H9 (cell line): ENCODE measurements around the gene PVALB. TPM values are rescaled to one million over a fixed set of nuclear protein-coding genes. Genes with fewer than 3 reads are reported as not detected.

Experiments used
- DNase-seq: peaks from one replicate; pipeline ENCODE4 v3.0.0-alpha.2; 2017
- H2AFZ ChIP-seq: one replicate; pipeline ENCODE4 v1.6.1; 2013; ENCODE audit warnings: mild to moderate bottlenecking, low read length, control low read depth, moderate library complexity
- H2AK5ac ChIP-seq: 2 replicates; pipeline ENCODE4 v1.6.1; 2013; ENCODE audit warnings: low read length, control low read depth, mixed read lengths; ENCODE audit not compliant: insufficient read length
- H2BK120ac ChIP-seq: one replicate; pipeline ENCODE4 v1.6.1; 2013; ENCODE audit warnings: low read depth, mild to moderate bottlenecking, low read length, control low read depth, inconsistent platforms; ENCODE audit not compliant: poor library complexity, severe bottlenecking
- H2BK12ac ChIP-seq: 2 replicates; pipeline ENCODE4 v1.6.1; 2013; ENCODE audit warnings: low read length, control low read depth, mixed read lengths, low read depth; ENCODE audit not compliant: insufficient read length
- H2BK15ac ChIP-seq: 2 replicates; pipeline ENCODE4 v1.6.1; 2013; ENCODE audit warnings: low read depth, low read length, control low read depth
- H2BK20ac ChIP-seq: one replicate; pipeline ENCODE4 v1.6.1; 2013; ENCODE audit warnings: low read depth, mild to moderate bottlenecking, low read length, control low read depth, inconsistent platforms; ENCODE audit not compliant: poor library complexity, severe bottlenecking
- H2BK5ac ChIP-seq: 2 replicates; pipeline ENCODE4 v1.6.1; 2013; ENCODE audit warnings: low read length, control low read depth, mixed read lengths; ENCODE audit not compliant: insufficient read length
- H3K14ac ChIP-seq: 2 replicates; pipeline ENCODE4 v1.6.1; 2013; ENCODE audit warnings: low read length, control low read depth; ENCODE audit not compliant: insufficient read depth
- H3K18ac ChIP-seq: 2 replicates; pipeline ENCODE4 v1.6.1; 2013; ENCODE audit warnings: low read depth, mild to moderate bottlenecking, mixed read lengths, low read length, control low read depth; ENCODE audit not compliant: insufficient read length
- H3K23ac ChIP-seq: 2 replicates; pipeline ENCODE4 v1.6.1; 2013; ENCODE audit warnings: low read length, control low read depth, mixed read lengths, low read depth; ENCODE audit not compliant: insufficient read length
- H3K23me2 ChIP-seq: 2 replicates; pipeline ENCODE4 v1.6.1; 2013; ENCODE audit warnings: low read depth, mild to moderate bottlenecking, mixed read lengths, low read length, control low read depth; ENCODE audit not compliant: insufficient read length, poor library complexity, severe bottlenecking
- H3K27ac ChIP-seq: 2 replicates; pipeline ENCODE4 v1.5.1; 2013; ENCODE audit warnings: low read length, control low read depth, mixed read lengths, low read depth; ENCODE audit not compliant: insufficient read length
- H3K27me3 ChIP-seq: 2 replicates; pipeline ENCODE4 v1.6.1; 2013; ENCODE audit warnings: low read length, control low read depth, inconsistent platforms; ENCODE audit not compliant: insufficient read depth
- H3K4ac ChIP-seq: 2 replicates; pipeline ENCODE4 v1.6.1; 2013; ENCODE audit warnings: low read depth, mild to moderate bottlenecking, control low read depth, inconsistent platforms, low read length, moderate library complexity
- H3K4me1 ChIP-seq: 2 replicates; pipeline ENCODE4 v1.6.1; 2013; ENCODE audit warnings: low read length, control low read depth, inconsistent platforms; ENCODE audit not compliant: insufficient read depth
- H3K4me2 ChIP-seq: 2 replicates; pipeline ENCODE4 v1.6.1; 2013; ENCODE audit warnings: low read length, control low read depth, mixed read lengths; ENCODE audit not compliant: insufficient read length, insufficient read depth
- H3K56ac ChIP-seq: 2 replicates; pipeline ENCODE4 v1.6.1; 2013; ENCODE audit warnings: low read depth, mild to moderate bottlenecking, mixed read lengths, low read length, control low read depth; ENCODE audit not compliant: insufficient read length
- H3K79me1 ChIP-seq: 2 replicates; pipeline ENCODE4 v1.6.1; 2013; ENCODE audit warnings: low read depth, mild to moderate bottlenecking, moderate library complexity, low read length, control low read depth, inconsistent platforms; ENCODE audit not compliant: insufficient read depth, poor library complexity, severe bottlenecking
- H3K79me2 ChIP-seq: 2 replicates; pipeline ENCODE4 v1.6.1; 2013; ENCODE audit warnings: low read length, control low read depth, inconsistent platforms; ENCODE audit not compliant: insufficient read depth
- H3K9ac ChIP-seq: 2 replicates; pipeline ENCODE4 v1.6.1; 2013; ENCODE audit warnings: low read length, control low read depth, mixed read lengths; ENCODE audit not compliant: insufficient read length; ENCODE audit errors: extremely low read depth
- H3K9me3 ChIP-seq: one replicate; pipeline ENCODE4 v1.6.1; 2013; ENCODE audit warnings: low read depth, low read length, inconsistent platforms; ENCODE audit not compliant: control insufficient read depth
- H3T11ph ChIP-seq: one replicate; pipeline ENCODE4 v1.6.1; 2013; ENCODE audit warnings: mild to moderate bottlenecking, low read length, control low read depth, inconsistent platforms
- H4K20me1 ChIP-seq: one replicate; pipeline ENCODE4 v1.6.1; 2013; ENCODE audit not compliant: control insufficient read depth, insufficient read length, insufficient read depth
- H4K5ac ChIP-seq: 2 replicates; pipeline ENCODE4 v1.6.1; 2013; ENCODE audit warnings: low read depth, mild to moderate bottlenecking, mixed read lengths, low read length, control low read depth; ENCODE audit not compliant: insufficient read length
- H4K8ac ChIP-seq: replicated peaks from 2 replicates; pipeline ENCODE4 v1.6.1; 2013; ENCODE audit warnings: low read length, control low read depth, mixed read lengths, low read depth; ENCODE audit not compliant: insufficient read length
- H4K91ac ChIP-seq: 2 replicates; pipeline ENCODE4 v1.6.1; 2013; ENCODE audit warnings: low read depth, mild to moderate bottlenecking, moderate library complexity, mixed read lengths, low read length, control low read depth; ENCODE audit not compliant: insufficient read length
- H3K27ac Mint-ChIP-seq, 3 experiments: 2 replicates in 2 of 3; 3 replicates in 1 of 3; pipeline ENCODE4 v1.8.0; 2020 to 2021; ENCODE audit warnings: mixed read lengths in 3 of 3, mild to moderate bottlenecking in 1 of 3, moderate library complexity in 1 of 3
- H3K27me3 Mint-ChIP-seq: 2 replicates; pipeline ENCODE4 v1.8.0; 2021; ENCODE audit warnings: low read depth, mild to moderate bottlenecking, moderate library complexity, mixed read lengths
- H3K36me3 Mint-ChIP-seq, 3 experiments: 2 replicates in 2 of 3; 3 replicates in 1 of 3; pipeline ENCODE4 v1.8.0; 2020 to 2021; ENCODE audit warnings: low read depth in 3 of 3, mixed read lengths in 3 of 3; ENCODE audit not compliant: insufficient read depth in 1 of 3
- H3K4me1 Mint-ChIP-seq, 2 experiments: 2 replicates each; pipeline ENCODE4 v1.8.0; 2020; ENCODE audit warnings: mixed read lengths in 2 of 2
- H3K4me3 Mint-ChIP-seq, 2 experiments: 2 replicates in 1 of 2; 3 replicates in 1 of 2; pipeline ENCODE4 v1.8.0; 2020 to 2021; ENCODE audit warnings: mild to moderate bottlenecking in 2 of 2, mixed read lengths in 2 of 2, moderate library complexity in 1 of 2
- H3K9me3 Mint-ChIP-seq, 2 experiments: 2 replicates in 1 of 2; 3 replicates in 1 of 2; pipeline ENCODE4 v1.8.0; 2020; ENCODE audit warnings: mild to moderate bottlenecking in 2 of 2, mixed read lengths in 2 of 2, moderate library complexity in 1 of 2
- CTCF ChIP-seq: fragments of 200-600 bp; sonication (generic); conservative IDR thresholded peaks from 3 replicates; pipeline ENCODE4 v1.8.0; 2021; ENCODE audit warnings: antibody characterized with exemption, mild to moderate bottlenecking
- WGBS: extraction: QIAGEN DNeasy Blood & Tissue Kit; methylation state at CpG from one replicate; pipeline ENCODE4 v1.1.7; 2013; ENCODE audit warnings: missing lambda C conversion rate, low lambda C conversion rate, mixed read lengths; ENCODE audit not compliant: insufficient read length; ENCODE audit errors: extremely low coverage; 5-methylcytosine and 5-hydroxymethylcytosine counted together
- total RNA-seq: library from RNA; stranded (reverse); gene quantifications from 2 replicates; pipeline ENCODE4 v1.2.1, GENCODE V29; 2021

PVALB gene
- total RNA-seq, 1 experiment from 2014 or later = 2.7 TPM

- Mint-ChIP-seq H3K27ac (no peak overlapping the region), H3K27me3 (peaks cover 43% of the 10 kb centered on the region), H3K4me3 (no peak overlapping the region), H3K9me3 (no peaks in the 10 kb centered on the region), H3K4me1 (peaks cover 2 to 8% of the 10 kb centered on the region in 2 experiments; a peak in 3 of 4 replicates), H3K36me3 (no peaks in the 10 kb centered on the region)
- H3K4me1 ChIP-seq = no peaks in the 10 kb centered on the region
- H3K18ac ChIP-seq = no peak overlapping the region
- H2AK5ac ChIP-seq = no peak overlapping the region
- no peaks in the 10 kb centered on the region for H4K20me1 ChIP-seq
- no peak overlapping the region for H3K56ac ChIP-seq
- DNase-seq = no peak
- H3K27ac ChIP-seq = no peak overlapping the region
- H3T11ph ChIP-seq = no peak overlapping the region
- H2BK15ac ChIP-seq = no peak overlapping the region
- no peak overlapping the region for H2BK20ac ChIP-seq
- TF ChIP-seq CTCF = no peak
- no peak overlapping the region for H2BK5ac ChIP-seq
- H4K8ac ChIP-seq = no peak overlapping the region
- H4K5ac ChIP-seq = no peak overlapping the region
- no peaks in the 10 kb centered on the region; the same call in 1 of the 2 replicates for H3K27me3 ChIP-seq
- H3K23me2 ChIP-seq = no peaks in the 10 kb centered on the region
- H3K79me1 ChIP-seq = no peaks in the 10 kb centered on the region
- H2BK120ac ChIP-seq = no peak overlapping the region
- no peak overlapping the region for H3K9ac ChIP-seq
- H3K4me2 ChIP-seq = no peak overlapping the region
- H3K4ac ChIP-seq = no peak overlapping the region
- H3K79me2 ChIP-seq = no peaks in the 10 kb centered on the region
- WGBS = no CpG with 5 or more reads among the region's 11 CpGs
- no peak overlapping the region for H4K91ac ChIP-seq
- no peak overlapping the region for H2AFZ ChIP-seq
- H3K14ac ChIP-seq = no peak overlapping the region
- no peaks in the 10 kb centered on the region for H3K9me3 ChIP-seq
- no peak overlapping the region for H2BK12ac ChIP-seq
- no peak overlapping the region for H3K23ac ChIP-seq
Measured at GRCh38 chr22:36863281-36863680, 46.4 kb upstream of the PVALB start.
